Progenitor cell of endocrine pancreas (in vitro differentiated cells): Measurements from ENCODE around the gene NELFA. TPM values are rescaled to one million over a fixed set of nuclear protein-coding genes. Genes with fewer than 3 reads are reported as not detected.
A peak's percentile ranks its signal among the peaks of the same experiment; 100 is the strongest.

Experiments used
- DNase-seq: peaks from one replicate; pipeline ENCODE4 v3.0.0; 2021; ENCODE audit warnings: low spot score; ENCODE audit not compliant: unreplicated experiment
- H3K27ac Mint-ChIP-seq: 2 replicates; pipeline ENCODE4 v1.8.0; 2021; ENCODE audit warnings: mild to moderate bottlenecking, moderate library complexity, mixed read lengths
- H3K27me3 Mint-ChIP-seq: 2 replicates; pipeline ENCODE4 v1.8.0; 2021; ENCODE audit warnings: mixed read lengths
- H3K36me3 Mint-ChIP-seq: 2 replicates; pipeline ENCODE4 v1.8.0; 2022; ENCODE audit warnings: mixed read lengths; ENCODE audit not compliant: insufficient read depth
- H3K4me1 Mint-ChIP-seq: 2 replicates; pipeline ENCODE4 v1.8.0; 2021; ENCODE audit warnings: low read depth, mixed read lengths
- H3K4me3 Mint-ChIP-seq: 2 replicates; pipeline ENCODE4 v1.8.0; 2021; ENCODE audit warnings: low read depth, mild to moderate bottlenecking, moderate library complexity, mixed read lengths
- H3K9me3 Mint-ChIP-seq: 2 replicates; pipeline ENCODE4 v1.8.0; 2021; ENCODE audit warnings: low read depth, mixed read lengths
- CTCF ChIP-seq: fragments of 200-600 bp; sonication (generic); IDR thresholded peaks from one replicate; pipeline ENCODE4 v1.5.0; 2021; ENCODE audit warnings: antibody characterized with exemption, mild to moderate bottlenecking; ENCODE audit not compliant: unreplicated experiment
- total RNA-seq: library from RNA; stranded (reverse); gene quantifications from 2 replicates; pipeline ENCODE4 v1.2.1, GENCODE V29; 2021

Gene NELFA
- total RNA-seq, 1 donor from 2014 or later: 52.5 TPM

GRCh38 chr4:1948892-1949436, 59.8 kb downstream of the NELFA start:
- H3K4me1 Mint-ChIP-seq: no peaks in the 10 kb centered on the region
- H3K27ac Mint-ChIP-seq: peak overlapping the region; percentile 17
- H3K27me3 Mint-ChIP-seq: no peaks in the 10 kb centered on the region
- H3K9me3 Mint-ChIP-seq: no peaks in the 10 kb centered on the region
- no peak for TF ChIP-seq CTCF
- peaks cover 5% of the 10 kb centered on the region for H3K36me3 Mint-ChIP-seq
- no peak overlapping the region for H3K4me3 Mint-ChIP-seq
- DNase-seq: no peak

- TF ChIP-seq CTCF: no peak
- Mint-ChIP-seq H3K9me3 (no peaks in the 10 kb centered on the region), H3K4me3 (no peak overlapping the region), H3K27me3 (no peaks in the 10 kb centered on the region), H3K36me3 (peaks cover 5% of the 10 kb centered on the region), H3K27ac (peak overlapping the region; percentile 59), H3K4me1 (no peaks in the 10 kb centered on the region)
- no peak for DNase-seq
Measured at GRCh38 chr4:1948232-1948631, 60.5 kb downstream of the NELFA start.

GRCh38 chr4:1945912-1946311, 62.9 kb downstream of the NELFA start:
- Mint-ChIP-seq H3K27me3 (no peaks in the 10 kb centered on the region), H3K36me3 (peaks cover 9% of the 10 kb centered on the region), H3K4me3 (no peak overlapping the region), H3K4me1 (no peaks in the 10 kb centered on the region), H3K27ac (no peak overlapping the region), H3K9me3 (no peaks in the 10 kb centered on the region)
- TF ChIP-seq CTCF: no peak
- DNase-seq: no peak

GRCh38 chr4:1945124-1945895, 63.5 kb downstream of the NELFA start:
- Mint-ChIP-seq H3K27ac (peak overlapping the region; percentile 80), H3K4me3 (no peak overlapping the region), H3K27me3 (no peaks in the 10 kb centered on the region), H3K9me3 (no peaks in the 10 kb centered on the region), H3K4me1 (no peaks in the 10 kb centered on the region), H3K36me3 (peaks cover 11% of the 10 kb centered on the region)
- no peak for DNase-seq
- TF ChIP-seq CTCF: no peak

- no peaks in the 10 kb centered on the region for H3K27me3 Mint-ChIP-seq
- no peaks in the 10 kb centered on the region for H3K9me3 Mint-ChIP-seq
- no peak for DNase-seq
- no peaks in the 10 kb centered on the region for H3K4me1 Mint-ChIP-seq
- H3K27ac Mint-ChIP-seq: no peak overlapping the region
- H3K4me3 Mint-ChIP-seq: no peak overlapping the region
- H3K36me3 Mint-ChIP-seq: peaks cover 20% of the 10 kb centered on the region
- no peak for TF ChIP-seq CTCF
Measured at GRCh38 chr4:1943928-1944327, 64.8 kb downstream of the NELFA start.
